CD4-positive, alpha-beta T cell treated with Interleukin-15 for 4 hours (primary cell): ENCODE results near the gene MYCN.
"Not testable (repeated sequence)": the region's sequence is repeated elsewhere in the genome, so short reads cannot be mapped to it uniquely, and the experiment has no call there.

Source experiments
- DNase-seq: peaks from one replicate; pipeline ENCODE4 v3.0.0-alpha.2; 2020; ENCODE audit warnings: low spot score

Gene MYCN

DNA sequence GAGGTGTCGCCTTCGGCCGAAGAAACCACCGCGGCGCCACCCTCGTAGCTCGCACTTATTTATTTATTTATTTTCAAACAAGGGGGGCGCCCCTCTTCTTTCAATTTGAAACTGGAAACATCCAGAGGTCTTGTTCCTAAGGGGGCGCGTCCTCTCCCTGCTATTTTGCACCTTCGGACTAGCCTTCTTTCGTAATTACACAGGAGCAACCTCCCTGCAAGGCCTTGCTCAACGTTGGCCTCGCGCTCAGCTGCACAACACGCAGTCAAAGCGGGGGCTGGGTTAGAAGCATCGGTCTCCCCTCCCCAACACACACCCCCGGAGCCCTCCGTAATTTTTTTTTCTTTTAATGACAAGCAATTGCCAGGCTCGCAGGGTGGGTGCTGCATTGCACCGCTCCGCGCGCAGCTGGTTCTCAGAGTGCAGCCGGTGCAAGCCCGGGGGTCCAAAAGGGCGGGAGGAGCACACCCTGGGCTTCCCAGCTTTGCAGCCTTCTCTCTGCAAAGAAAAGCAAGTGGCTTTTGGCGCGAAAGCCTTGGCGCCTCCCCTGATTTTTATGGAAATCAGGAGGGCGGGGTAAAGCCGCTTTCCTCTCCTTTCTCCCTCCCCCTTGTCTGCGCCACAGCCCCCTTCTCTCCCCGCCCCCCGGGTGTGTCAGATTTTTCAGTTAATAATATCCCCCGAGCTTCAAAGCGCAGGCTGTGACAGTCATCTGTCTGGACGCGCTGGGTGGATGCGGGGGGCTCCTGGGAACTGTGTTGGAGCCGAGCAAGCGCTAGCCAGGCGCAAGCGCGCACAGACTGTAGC is at the start of gene MYCN:
Gene MYCN (plus strand): TSS at position 697 of the 807 bp plus-strand sequence. CDS start 1,515 bp downstream, outside the sequence.
- DNase-seq = no peak

DNA sequence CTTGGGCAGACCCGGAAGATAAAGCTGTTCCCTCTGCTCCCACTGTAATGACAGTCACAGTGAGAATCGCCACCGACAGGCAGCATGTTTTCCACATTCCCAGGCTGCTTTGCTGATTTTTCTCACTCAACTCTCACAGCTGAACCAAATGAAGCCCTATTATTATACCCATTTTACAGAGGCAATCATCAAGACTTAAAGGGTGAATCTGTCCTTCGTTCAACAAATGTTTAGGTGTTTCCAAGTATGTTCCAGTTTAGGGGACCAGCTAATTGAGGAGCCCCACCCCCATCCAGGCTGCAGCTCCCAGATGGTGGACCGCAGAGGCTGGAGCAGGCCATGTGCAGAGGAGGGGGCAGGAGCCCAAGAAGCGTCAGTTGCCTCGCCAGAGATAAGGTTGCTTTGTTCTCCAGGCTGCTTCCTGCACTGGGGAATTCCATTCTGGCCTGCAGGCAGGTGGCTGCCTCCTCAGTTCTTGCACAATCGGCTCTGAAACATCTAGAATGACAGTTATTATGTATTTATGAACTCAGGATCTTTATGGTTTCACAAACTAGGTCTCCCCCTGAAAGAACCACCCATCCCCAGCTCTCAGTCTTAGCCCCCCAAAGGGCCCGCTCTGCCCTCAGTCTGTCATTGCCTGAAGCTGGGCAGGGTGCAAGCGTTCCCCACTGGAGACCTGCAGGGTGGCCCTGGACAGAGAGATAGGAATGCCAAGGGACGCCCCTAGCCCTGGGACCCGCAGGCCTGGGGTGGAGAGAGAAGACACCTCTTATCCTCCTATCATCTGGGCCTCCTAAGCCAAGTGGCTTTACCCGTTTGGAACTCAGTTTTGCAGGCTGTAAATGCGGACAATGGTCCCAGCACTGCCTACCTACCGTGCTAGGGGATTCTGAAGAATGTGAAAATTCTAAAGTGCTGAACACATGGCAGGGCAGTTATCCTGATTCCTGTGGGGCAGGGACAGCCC is 49.1 kb upstream of the MYCN start:
- no peak for DNase-seq

- no peak for DNase-seq
These were observed 48.0 kb upstream of the MYCN start for GRCh38 chr2:15892151-15892880.

- DNase-seq = no peak
These were observed 47.3 kb upstream of the MYCN start for GRCh38 chr2:15893085-15893484.

GRCh38 chr2:15893689-15894480 is 46.5 kb upstream of the MYCN start:
- no peak for DNase-seq

DNA sequence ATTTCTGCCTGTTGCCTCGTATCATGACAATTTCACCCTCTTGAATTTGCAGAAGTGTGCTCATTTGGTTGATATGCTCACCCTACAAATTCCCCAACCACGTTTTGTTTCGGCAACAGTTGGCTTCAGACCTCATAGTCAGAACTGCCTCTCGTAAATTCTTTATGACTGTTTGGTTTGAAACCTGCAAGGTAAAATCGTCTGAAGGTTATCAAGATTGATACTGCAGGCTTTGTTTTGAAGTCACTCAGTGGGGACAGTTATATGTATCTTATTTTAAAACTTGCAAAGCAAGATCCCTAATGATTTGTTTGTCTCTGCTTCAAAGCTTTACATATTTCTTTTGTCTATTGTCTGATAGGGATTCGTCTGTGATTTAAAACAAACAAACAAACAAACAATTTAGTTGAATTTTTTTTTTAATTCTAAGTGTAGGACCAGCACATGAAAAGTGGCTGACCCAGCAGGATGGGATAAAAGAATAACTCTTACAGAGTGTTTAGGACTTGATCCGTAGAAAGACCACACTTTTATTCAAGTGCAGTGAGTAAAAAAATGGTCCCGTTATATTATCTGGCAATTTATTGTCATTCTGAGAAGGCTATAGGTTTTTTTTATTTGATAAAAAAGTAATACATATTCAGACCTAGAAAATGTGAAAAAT is 45.7 kb upstream of the MYCN start:
- no peak for DNase-seq

GRCh38 chr2:15895615-15896469 is 44.5 kb upstream of the MYCN start:
- DNase-seq = no peak

- DNase-seq = no peak
These were observed 43.5 kb upstream of the MYCN start for GRCh38 chr2:15896859-15897258.

DNA sequence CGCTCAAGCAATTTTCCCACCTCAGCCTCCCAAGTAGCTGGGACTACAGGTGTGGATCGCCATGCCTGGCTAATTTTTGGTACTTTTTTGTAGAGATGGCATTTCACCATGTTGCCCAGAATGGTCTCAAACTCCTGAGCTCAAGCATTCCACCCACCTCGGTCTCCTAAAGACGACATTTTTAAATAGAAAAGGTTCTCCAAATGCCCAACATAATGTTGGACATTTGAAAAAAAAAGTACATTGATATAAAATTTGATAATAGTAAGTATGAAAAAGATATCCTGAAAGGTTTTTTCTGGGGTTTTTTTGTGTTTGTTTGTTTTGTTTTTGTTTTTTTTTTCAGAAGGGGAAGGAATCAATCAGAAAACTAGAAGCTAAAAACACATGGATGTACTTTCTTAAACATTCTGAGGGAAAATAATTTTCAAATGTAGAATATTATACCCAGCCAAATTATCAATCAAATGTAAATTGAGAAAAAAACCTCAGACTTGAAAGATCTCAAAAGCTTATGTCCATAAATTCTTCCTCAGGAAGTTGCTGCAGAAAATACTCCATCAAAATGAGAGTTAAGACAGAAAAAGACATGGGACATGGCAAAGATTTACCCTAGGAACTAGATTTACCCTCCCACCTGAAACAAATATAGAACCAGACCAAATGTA is 42.8 kb upstream of the MYCN start:
- no peak for DNase-seq

- DNase-seq = no peak
These were observed 41.1 kb upstream of the MYCN start for GRCh38 chr2:15899327-15899612.

GRCh38 chr2:15899751-15900493 is 40.4 kb upstream of the MYCN start:
- no peak for DNase-seq

GRCh38 chr2:15901095-15901807 is 39.1 kb upstream of the MYCN start:
- DNase-seq = no peak

DNA sequence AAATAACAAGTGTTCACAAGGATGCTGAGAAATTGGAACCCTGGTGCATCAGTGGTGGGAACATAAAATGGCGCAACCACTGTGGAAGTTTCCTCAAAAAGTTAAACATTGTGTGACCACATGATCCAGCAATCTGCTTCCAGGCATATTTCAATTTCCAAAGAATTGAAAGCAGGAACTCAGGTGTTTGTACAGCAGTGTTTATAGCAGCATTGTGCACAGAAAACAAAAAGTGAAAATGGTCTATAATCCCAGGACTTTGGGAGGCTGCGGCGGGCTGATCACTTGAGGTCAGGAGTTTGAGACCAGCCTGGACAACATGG is 38.6 kb upstream of the MYCN start:
- DNase-seq = no peak

DNA sequence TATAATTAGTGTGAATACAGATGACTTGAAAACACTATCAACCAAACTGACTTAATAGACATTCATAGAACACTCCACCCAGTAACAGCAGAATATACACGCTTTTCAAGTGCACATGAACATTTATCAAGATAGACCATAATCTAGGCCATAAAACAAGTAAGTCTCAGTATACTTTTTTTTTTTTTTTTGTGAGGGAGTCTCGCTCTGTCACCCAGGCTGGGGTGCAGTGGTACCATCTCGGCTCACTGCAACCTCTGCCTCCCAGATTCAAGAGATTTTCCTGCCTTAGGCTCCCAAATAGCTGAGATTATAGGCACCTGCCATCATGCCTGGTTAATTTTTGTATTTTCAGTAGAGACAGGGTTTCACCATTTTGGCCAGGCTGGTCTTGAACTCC is 36.4 kb upstream of the MYCN start:
- DNase-seq = not testable (repeated sequence)

DNA sequence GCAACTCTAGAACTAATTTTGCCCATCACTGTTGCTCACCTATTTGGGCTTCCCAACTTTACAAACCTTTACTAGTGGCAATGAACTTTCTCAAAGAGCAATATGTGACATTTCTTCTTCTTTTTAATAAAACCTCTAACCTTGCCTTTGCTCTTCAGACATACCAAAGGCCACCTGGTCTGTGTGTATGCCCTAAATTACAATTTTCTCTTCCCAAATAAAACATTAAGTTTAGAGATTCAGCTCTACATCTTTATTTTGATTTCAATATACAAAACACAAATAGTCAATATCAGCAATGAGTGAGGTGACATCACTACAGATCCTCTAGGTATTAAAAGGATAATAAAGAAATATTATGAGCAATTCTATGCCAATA is 35.1 kb upstream of the MYCN start:
- no peak for DNase-seq

DNA sequence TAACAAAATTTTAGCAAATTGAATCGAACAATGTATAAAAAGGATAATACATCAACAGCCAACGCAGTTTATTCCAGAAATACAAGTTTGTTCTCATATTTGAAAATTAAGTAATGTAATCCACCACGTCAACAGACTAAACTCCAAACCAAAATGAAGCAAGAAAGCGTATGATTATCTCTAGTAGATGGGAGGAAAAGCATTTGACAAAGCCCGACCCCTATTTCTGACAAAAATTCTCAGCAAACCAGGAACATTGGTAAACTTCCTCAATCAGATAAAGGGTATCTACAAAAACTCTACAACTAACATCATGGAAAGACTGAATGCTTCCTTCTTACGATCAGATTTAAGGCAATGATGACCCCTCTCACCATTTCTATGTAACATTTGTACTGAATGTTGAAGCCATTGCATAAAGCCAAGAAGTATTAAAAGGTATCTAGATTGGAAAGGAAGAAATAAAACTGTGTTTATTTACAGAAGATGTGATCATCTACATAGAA is 34.3 kb upstream of the MYCN start:
- no peak for DNase-seq

DNA sequence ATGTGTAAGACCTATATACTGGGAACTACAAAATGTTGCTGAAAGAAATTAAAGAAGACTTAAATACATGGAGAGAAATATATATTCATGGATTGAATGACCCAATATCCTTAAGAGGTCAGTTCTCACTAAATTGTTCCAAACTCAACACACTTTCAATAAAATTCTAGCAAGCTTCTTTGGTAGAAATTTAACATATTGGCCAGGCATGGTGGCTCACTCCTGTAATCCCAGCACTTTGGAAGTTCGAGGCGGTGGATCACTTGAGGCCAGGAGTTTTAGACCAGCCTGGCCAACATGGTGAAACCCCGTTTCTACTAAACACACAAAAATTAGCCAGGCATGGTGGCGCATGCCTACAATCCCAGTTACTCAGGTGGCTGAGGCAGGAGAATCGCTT is 33.6 kb upstream of the MYCN start:
- no peak for DNase-seq
